Gastrocnemius medialis (tissue), 4 donors: ENCODE results near the gene STAM2. TPM values are rescaled to one million over a fixed set of nuclear protein-coding genes. Genes with fewer than 3 reads are reported as not detected.
A peak's percentile ranks its signal among the peaks of the same experiment; 100 is the strongest.

Experiments
- ATAC-seq, 2 donors: fragments of 150-250 bp; one replicate each; pipeline ENCODE4 v1.9.1; 2016
- DNase-seq, 2 donors: peaks; one replicate each; pipeline ENCODE4 v3.0.0-alpha.2; 2019
- H3K27ac ChIP-seq, 4 donors: fragments of 200-600 bp; sonication (generic); 1 replicate in 1 of 4; 2 replicates in 3 of 4; pipeline ENCODE4 v1.5.1; 2016 to 2018; ENCODE audit warnings: mild to moderate bottlenecking in 2 of 4, moderate library complexity in 1 of 4
- H3K27me3 ChIP-seq, 3 donors: fragments of 200-600 bp; sonication (generic) in 2 of 3; 1 replicate in 1 of 3; 2 replicates in 2 of 3; pipeline versions ENCODE4 v1.5.1 to v1.6.0; 2016 to 2019; ENCODE audit warnings: mild to moderate bottlenecking in 1 of 3, moderate library complexity in 1 of 3
- H3K36me3 ChIP-seq, 2 donors: fragments of 200-600 bp; sonication (generic) in 1 of 2; one replicate each; pipeline ENCODE4 v1.5.1; 2017 to 2018
- H3K4me1 ChIP-seq, 2 donors: fragments of 200-600 bp; sonication (generic) in 1 of 2; one replicate each; pipeline ENCODE4 v1.5.1; 2016 to 2017; ENCODE audit warnings: mild to moderate bottlenecking in 2 of 2
- H3K4me3 ChIP-seq, 4 donors: fragments of 200-600 bp; sonication (generic) in 3 of 4; 1 replicate in 1 of 4; 2 replicates in 3 of 4; pipeline ENCODE4 v1.5.1; 2016 to 2019; ENCODE audit warnings: mild to moderate bottlenecking in 2 of 4
- H3K9me3 ChIP-seq, 3 donors: fragments of 200-600 bp; sonication (generic) in 2 of 3; 1 replicate in 1 of 3; 2 replicates in 2 of 3; pipeline ENCODE4 v1.5.1; 2016 to 2019
- POLR2A ChIP-seq, 2 donors: fragments of 450-650 bp; IDR thresholded peaks; one replicate each; pipeline ENCODE4 v1.6.1; 2017; ENCODE audit warnings: antibody characterized with exemption in 2 of 2, mild to moderate bottlenecking in 2 of 2, moderate library complexity in 2 of 2
- in situ Hi-C, 4 donors: fragments of 200-750 bp; cut with MboI; loops; one replicate each; pipeline versions ENCODE4 v1.15.0 to v1.8.0; 2017; ENCODE audit warnings: low sequenced_read_pairs in 4 of 4
- intact Hi-C: fragments of 100-400 bp; cut with DNase I; formaldehyde crosslinking; loops from one replicate; pipeline ENCODE4 v1.15.1; 2023; ENCODE audit warnings: low total_unique reads
- total RNA-seq, 4 donors: library from RNA; depleted of rRNA; stranded (reverse); fragments of >200 nt; gene quantifications; one replicate each; pipeline versions ENCODE4 v1.1.0 to v1.2.3, GENCODE V29; 2016
- TF ChIP-seq, protein P1 (sequence below), 5 experiments: fragments of 450-650 bp in 3 of 5; fragments of 200-600 bp in 2 of 5; sonication (generic) in 2 of 5; IDR thresholded peaks in 4 of 5; conservative IDR thresholded peaks in 1 of 5; 1 replicate in 4 of 5; 2 replicates in 1 of 5; pipeline ENCODE4 v1.5.1; 2016 to 2019; ENCODE audit warnings: antibody characterized with exemption in 5 of 5, mild to moderate bottlenecking in 3 of 5, moderate library complexity in 3 of 5

Gene STAM2
- total RNA-seq, 4 donors from 2014 or later, result 16.7 to 31.8 (median 20.3) TPM

GRCh38 chr2:152099367-152100050 lies 76.1 kb downstream of the STAM2 start:
- ATAC-seq, result no peak

GRCh38 chr2:152098496-152099366 lies 76.8 kb downstream of the STAM2 start, which contains the start of gene CACNB4:
TSS of gene CACNB4 (minus strand) at chr2:152099044.
- TF ChIP-seq, protein P1, sequence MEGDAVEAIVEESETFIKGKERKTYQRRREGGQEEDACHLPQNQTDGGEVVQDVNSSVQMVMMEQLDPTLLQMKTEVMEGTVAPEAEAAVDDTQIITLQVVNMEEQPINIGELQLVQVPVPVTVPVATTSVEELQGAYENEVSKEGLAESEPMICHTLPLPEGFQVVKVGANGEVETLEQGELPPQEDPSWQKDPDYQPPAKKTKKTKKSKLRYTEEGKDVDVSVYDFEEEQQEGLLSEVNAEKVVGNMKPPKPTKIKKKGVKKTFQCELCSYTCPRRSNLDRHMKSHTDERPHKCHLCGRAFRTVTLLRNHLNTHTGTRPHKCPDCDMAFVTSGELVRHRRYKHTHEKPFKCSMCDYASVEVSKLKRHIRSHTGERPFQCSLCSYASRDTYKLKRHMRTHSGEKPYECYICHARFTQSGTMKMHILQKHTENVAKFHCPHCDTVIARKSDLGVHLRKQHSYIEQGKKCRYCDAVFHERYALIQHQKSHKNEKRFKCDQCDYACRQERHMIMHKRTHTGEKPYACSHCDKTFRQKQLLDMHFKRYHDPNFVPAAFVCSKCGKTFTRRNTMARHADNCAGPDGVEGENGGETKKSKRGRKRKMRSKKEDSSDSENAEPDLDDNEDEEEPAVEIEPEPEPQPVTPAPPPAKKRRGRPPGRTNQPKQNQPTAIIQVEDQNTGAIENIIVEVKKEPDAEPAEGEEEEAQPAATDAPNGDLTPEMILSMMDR (IDR thresholded peaks at IDR 0.05 in 4 of 5, conservative IDR thresholded peaks at IDR 0.05 in 1 of 5), result no peak
- no peak for TF ChIP-seq POLR2A (IDR thresholded peaks at IDR 0.05)
- no peaks in the 10 kb centered on the region for H3K36me3 ChIP-seq
- ATAC-seq, result no peak
- in situ Hi-C loops (no loop called here), intact Hi-C loops (no loop called here)
- peaks cover 24 to 47% (median 24%) of the 10 kb centered on the region in 3 donors for H3K27me3 ChIP-seq
- DNase-seq, result no peak
- H3K4me3 ChIP-seq, result peak within 1 kb of the TSS; percentile 62 to 71 (median 64)
- H3K9me3 ChIP-seq, result no peaks in the 10 kb centered on the region
- H3K27ac ChIP-seq, result no peak within 1 kb of the TSS
- H3K4me1 ChIP-seq, result peaks cover 7 to 22% of the 10 kb centered on the region in 2 donors

More at GRCh38 chr2:152099367-152100050, 76.1 kb downstream of the STAM2 start:
- no peaks in the 10 kb centered on the region for H3K36me3 ChIP-seq
- no peaks in the 10 kb centered on the region for H3K9me3 ChIP-seq
- in situ Hi-C loops, result no loop called here
- H3K4me3 ChIP-seq, result peak overlapping the region; percentile 62 to 71 (median 64)
- intact Hi-C loops, result no loop called here
- TF ChIP-seq, protein P1 (IDR thresholded peaks at IDR 0.05 in 4 of 5, conservative IDR thresholded peaks at IDR 0.05 in 1 of 5), result no peak
- TF ChIP-seq POLR2A (IDR thresholded peaks at IDR 0.05), result no peak
- no peak overlapping the region for H3K27ac ChIP-seq
- no peak for DNase-seq
- H3K27me3 ChIP-seq, result peaks cover 24 to 47% (median 24%) of the 10 kb centered on the region in 3 donors
- H3K4me1 ChIP-seq, result peaks cover 7 to 22% of the 10 kb centered on the region in 2 donors

- intact Hi-C loops, result no loop called here
- no peak for TF ChIP-seq POLR2A (IDR thresholded peaks at IDR 0.05)
- TF ChIP-seq, protein P1 (IDR thresholded peaks at IDR 0.05 in 4 of 5, conservative IDR thresholded peaks at IDR 0.05 in 1 of 5), result no peak
- Histone ChIP-seq H3K27ac (no peak overlapping the region), H3K4me1 (peaks cover 7 to 22% of the 10 kb centered on the region in 2 donors), H3K27me3 (peaks cover 24 to 47% (median 24%) of the 10 kb centered on the region in 3 donors), H3K4me3 (peak overlapping the region; percentile 62 to 71 (median 64)), H3K9me3 (no peaks in the 10 kb centered on the region), H3K36me3 (no peaks in the 10 kb centered on the region)
- in situ Hi-C loops, result no loop called here
- ATAC-seq, result peak; percentile 55 to 59
- DNase-seq, result no peak
Observed at GRCh38 chr2:152097801-152098495, 77.6 kb downstream of the STAM2 start.

DNA sequence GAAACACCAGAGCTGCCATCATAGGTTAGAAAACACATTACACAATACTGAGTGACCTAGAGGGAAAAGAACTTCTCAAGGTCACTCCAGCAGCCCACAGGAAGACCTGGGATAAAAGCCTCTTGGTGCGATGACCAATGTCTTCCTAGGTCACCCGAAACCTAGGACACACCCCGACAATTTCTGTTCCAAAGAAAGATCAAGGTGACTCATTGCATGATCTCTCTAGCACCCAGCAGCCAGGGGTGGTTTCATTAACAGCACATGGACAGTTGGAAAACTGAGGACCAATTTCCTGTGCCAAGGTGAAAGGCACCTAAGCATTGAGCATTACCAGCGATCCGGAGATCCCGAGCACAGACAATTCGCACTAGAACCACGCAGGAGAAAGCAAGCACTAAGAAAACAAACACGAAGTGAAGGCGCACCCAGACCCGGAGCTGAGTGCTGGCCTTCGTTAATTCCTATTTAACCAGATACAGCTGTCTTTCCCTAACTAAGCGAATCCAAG lies 78.2 kb downstream of the STAM2 start:
- Histone ChIP-seq H3K4me1 (peaks cover 7 to 22% of the 10 kb centered on the region in 2 donors), H3K27me3 (peaks cover 24 to 47% (median 24%) of the 10 kb centered on the region in 3 donors), H3K27ac (no peak overlapping the region), H3K36me3 (no peaks in the 10 kb centered on the region), H3K9me3 (no peaks in the 10 kb centered on the region), H3K4me3 (peak overlapping the region; percentile 62 to 71 (median 64))
- ATAC-seq, result peak; percentile 40 to 55
- intact Hi-C loops (no loop called here), in situ Hi-C loops (no loop called here)
- no peak for TF ChIP-seq POLR2A (IDR thresholded peaks at IDR 0.05)
- TF ChIP-seq, protein P1 (IDR thresholded peaks at IDR 0.05 in 4 of 5, conservative IDR thresholded peaks at IDR 0.05 in 1 of 5), result no peak
- DNase-seq, result no peak
